GM12891 (cell line): ENCODE data around the gene FOXP4.

Experiments used
- DNase-seq: peaks from one replicate; pipeline ENCODE4 v3.0.0; 2011; ENCODE audit warnings: low spot score; ENCODE audit not compliant: insufficient read length
- FAIRE-seq: peaks from 2 replicates; lab custom pipeline; 2011; peaks lifted over from hg19 to GRCh38; lab: Jason Lieb, UNC
- PAX5 ChIP-seq: IDR thresholded peaks from 2 replicates; pipeline ENCODE4 v1.6.1; 2011; ENCODE audit warnings: low read length, moderate library complexity, mild to moderate bottlenecking; ENCODE audit not compliant: insufficient read depth, severe bottlenecking
- POLR2A ChIP-seq: IDR thresholded peaks from 2 replicates; pipeline ENCODE4 v1.6.1; 2011; ENCODE audit warnings: low read depth, low read length, control low read depth
- POLR2AphosphoS5 ChIP-seq: IDR thresholded peaks from 2 replicates; pipeline ENCODE4 v1.6.1; 2011; ENCODE audit warnings: low read depth, low read length, control low read depth
- POU2F2 ChIP-seq: IDR thresholded peaks from 2 replicates; pipeline ENCODE4 v1.6.1; 2011; ENCODE audit warnings: low read depth, mild to moderate bottlenecking, control low read depth, low read length, moderate library complexity
- SPI1 ChIP-seq: IDR thresholded peaks from 2 replicates; pipeline ENCODE4 v1.6.1; 2011; ENCODE audit warnings: low read depth, low read length, control low read depth
- TAF1 ChIP-seq: IDR thresholded peaks from 2 replicates; pipeline ENCODE4 v1.6.1; 2011; ENCODE audit warnings: low read depth, low read length, control low read depth

FOXP4 gene

DNA sequence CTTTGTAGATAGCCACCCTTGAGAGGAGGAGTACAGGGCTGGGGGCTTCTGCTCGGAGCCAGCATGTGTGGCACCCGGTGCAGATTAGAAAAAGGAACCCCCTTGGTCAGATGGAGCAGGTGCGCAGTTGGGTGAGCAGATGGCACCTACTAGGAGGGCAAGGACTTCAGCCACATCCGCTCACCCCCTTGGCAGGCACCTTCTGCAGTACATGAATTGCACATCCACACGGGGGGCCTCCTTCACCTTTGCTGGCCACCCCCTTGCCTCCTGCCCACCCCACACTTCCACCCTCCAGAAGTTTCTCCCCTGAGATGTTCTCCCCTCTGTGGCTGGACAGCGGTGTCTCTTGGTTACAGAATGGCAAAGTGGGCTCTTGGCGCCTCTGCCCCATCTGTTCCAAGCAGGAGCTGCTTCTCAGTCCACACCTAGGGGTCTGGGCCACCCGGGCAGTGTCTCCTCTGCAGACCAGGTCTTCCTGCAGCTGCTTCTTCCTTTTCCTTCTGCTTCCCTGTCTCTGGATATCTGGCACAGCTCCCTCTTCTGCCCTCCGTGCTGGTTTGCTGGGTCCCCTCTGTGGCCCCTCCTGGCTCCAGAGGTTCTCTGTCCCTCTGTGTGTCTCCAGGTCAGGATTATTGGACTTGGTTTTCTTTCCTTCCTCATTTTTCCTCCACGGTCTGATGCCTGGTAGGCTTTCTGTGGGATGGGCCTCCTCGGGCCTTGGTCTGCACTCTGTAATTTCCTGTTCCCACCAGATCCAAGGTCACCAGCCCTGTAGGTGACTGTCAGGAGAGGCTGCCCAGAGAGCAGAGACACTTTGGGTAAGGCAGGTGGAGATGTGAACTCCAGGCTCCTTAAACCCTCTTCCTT, 96.1 kb downstream of the FOXP4 start:
- TF ChIP-seq POLR2A: no peak
- no peak for TF ChIP-seq POLR2AphosphoS5
- no peak for TF ChIP-seq POU2F2
- no peak for TF ChIP-seq TAF1
- no peak for TF ChIP-seq SPI1
- TF ChIP-seq PAX5: no peak
- no peak for DNase-seq
- FAIRE-seq: no peak

DNA sequence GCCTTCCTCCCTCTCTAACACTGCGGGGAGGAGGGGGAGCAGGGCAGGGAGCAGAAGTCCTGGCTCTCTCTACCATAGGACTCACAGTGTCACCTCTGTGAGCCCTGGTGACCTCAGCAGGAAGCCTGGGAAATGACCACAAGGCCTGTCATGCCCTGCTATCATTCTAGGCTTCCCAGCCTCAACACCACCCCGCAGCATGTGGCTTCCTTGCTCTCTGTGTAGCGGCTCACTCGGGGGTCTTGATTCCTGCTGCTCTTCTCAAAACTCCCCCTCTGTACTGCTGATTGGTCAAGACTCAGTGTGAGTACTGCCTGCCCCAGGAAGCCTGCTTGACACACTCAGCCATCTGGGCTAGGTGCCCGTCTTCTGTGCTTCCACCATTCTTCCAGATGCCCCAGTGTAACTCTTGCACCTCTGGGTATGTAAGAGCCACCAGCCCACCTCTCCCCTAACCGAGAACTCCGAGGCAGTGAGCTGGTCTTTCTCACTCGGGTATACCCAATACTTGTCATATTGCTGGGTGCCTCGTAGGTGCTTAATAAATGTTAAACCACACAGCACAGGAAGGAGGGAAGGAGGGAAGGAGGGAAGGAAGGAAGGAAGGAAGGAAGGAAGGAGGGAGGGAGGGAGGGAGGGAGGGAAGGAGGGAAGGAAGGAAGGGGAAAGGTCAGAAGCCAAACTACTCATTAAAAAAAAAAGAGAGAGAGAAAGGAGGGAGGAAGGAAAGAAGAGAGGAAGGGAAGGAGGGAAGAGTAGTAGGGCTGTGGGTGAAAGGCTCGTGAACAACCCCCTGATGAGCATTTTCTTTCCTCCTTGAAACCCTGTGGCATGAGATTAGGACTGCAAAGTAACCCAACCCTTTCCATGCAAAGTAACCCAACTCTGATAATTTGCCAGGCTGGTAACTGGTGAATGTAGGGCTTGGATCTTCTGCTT, 97.0 kb downstream of the FOXP4 start:
- TF ChIP-seq SPI1 (no peak), POU2F2 (no peak), PAX5 (no peak), TAF1 (no peak), POLR2AphosphoS5 (no peak)
- FAIRE-seq (no peak), DNase-seq (no peak)

DNA sequence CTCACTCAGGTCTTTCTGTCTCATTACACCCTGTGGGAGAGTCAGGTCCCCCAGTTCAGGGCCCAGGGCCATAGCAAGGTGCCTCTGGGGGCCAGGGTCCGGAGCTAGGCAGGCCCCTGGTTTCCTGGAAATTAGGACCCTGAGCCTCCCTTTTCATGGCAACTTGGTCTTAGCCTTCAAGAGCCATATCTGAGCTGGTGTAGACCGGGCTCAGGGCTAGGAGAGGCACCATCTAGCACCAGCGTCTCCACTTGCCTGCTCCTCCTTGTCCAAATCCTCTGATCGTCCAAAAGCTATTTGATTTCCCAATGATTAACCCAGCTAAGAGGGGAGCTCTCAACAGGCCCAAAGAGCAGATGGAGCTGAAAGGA, 97.7 kb downstream of the FOXP4 start:
- no peak for TF ChIP-seq SPI1
- TF ChIP-seq POLR2AphosphoS5: no peak
- no peak for TF ChIP-seq PAX5
- no peak for TF ChIP-seq POLR2A
- no peak for TF ChIP-seq TAF1
- no peak for TF ChIP-seq POU2F2
- FAIRE-seq (no peak), DNase-seq (no peak)

DNA sequence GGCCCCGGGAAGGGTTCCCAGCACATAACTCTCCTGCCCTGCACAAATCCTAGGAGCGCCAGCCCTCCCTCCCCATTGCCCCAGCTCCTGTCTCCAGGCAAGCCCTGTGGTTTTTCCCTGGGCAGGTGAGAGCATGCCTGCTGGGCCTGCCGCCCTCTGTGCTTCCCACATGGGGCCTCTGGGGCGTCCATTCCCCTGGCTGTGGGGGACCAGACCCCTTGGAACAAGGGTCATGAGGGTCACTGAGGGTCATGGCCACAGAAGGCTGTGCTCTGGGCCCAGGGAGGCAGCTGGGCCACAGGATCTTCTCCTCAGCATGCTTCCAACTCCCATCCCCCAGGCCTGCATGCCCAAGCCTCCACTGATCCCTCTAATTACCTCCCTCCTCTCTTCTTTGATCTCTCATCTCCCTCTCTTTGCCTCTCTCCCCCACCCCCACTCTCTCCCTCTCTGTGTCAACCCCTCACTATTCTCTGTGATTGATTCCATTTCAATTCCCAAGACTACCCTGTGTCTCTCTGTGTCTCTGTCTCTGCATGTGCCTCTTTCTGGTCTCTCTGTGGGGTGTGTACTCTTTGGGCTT, 98.2 kb downstream of the FOXP4 start:
- no peak for TF ChIP-seq POLR2A
- TF ChIP-seq SPI1: no peak
- TF ChIP-seq POU2F2: no peak
- TF ChIP-seq PAX5: no peak
- DNase-seq (no peak), FAIRE-seq (no peak)

DNA sequence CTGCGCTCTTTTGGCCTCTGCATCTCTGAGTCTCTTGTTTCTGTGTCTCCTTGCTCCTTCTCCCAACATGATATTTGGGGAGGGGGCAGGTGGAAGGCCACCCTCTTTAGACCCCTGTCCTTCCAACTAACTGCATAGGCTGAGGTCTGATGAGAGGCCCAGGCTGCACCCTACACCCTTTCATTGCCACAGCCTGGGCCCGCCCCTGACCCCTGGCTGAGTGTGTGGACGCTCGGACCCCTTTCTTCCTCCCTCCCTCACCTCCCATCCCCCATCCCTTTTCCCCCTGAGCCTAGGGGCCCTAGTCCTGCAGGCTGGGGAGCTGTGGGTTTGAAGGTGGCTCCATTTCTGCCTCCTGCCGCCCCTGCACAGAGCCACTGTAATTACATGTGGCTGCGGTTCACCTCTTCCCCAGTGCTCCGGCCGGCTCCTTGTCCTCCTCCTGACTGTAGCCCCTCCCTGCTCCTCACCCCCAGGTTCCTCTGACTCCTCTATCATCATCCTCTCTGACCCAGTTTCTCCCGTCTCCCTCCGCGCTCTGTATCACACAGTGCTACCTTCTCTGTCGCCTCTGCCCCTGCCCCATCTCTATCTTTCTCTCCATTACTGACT, 98.9 kb downstream of the FOXP4 start:
- DNase-seq (no peak), FAIRE-seq (no peak)
- no peak for TF ChIP-seq POU2F2
- TF ChIP-seq POLR2A: no peak
- no peak for TF ChIP-seq SPI1
- no peak for TF ChIP-seq POLR2AphosphoS5
- TF ChIP-seq PAX5: no peak
- TF ChIP-seq TAF1: no peak

DNA sequence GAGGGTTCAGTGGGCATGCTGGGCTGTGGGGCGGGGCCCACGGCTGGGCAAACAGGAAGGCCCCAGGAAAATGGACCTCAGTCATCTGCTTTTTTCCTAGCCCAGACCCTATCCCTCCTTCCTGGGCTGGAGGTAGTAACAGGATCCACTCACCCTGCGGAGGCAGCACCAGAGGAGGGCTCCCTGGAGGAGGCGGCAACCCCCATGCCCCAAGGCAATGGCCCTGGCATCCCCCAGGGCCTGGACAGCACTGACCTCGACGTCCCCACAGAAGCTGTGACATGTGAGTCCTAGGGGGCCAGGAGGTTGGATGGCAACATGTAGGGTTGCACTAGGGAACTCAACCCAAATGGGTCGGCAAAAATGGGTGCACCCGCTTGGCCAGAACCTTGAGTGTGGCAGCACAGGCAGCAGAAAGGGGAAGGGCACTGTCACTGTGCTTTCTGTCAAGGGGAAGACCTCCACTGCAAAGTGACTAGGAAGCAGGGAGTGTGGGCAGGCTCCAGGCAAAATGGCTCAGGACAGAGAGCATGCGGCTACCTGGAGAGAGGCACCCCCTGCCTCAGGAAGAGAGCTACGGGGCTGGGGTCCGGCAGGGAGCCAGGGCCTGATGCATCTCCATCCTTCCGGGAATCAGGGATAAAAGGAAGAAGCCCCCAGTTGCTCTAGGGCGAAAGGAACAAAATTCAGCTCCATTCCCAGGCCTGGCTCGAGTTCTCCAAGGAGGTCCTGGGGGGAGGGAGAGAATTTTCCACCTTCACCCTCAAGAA, 100.0 kb downstream of the FOXP4 start:
- TF ChIP-seq PAX5 (no peak), TAF1 (no peak), POLR2AphosphoS5 (no peak), SPI1 (no peak), POU2F2 (no peak), POLR2A (no peak)
- FAIRE-seq: no peak
- DNase-seq: no peak

DNA sequence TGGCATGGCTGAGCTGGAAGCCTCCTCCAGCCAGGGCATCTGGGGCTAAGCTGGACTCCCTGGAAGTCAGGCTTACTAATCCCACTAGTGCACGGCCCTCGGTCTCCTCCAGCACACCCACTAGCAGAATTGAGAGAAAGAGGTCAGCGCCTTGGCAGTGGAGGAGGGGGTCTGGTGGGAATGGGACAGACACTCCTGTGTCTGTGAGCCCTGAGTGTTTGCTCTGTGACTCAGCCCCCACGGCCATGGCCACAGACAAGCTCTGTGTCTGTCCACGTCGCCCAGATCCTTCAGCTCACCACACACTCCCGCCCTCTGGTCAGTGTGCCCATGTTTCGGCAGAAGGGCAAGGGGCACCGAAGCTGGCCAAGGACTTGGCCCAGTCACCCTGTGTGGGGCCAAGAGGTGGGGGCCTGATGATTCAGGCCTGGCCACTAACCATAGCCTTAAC, 100.9 kb downstream of the FOXP4 start:
- FAIRE-seq (no peak), DNase-seq (no peak)
- no peak for TF ChIP-seq TAF1
- TF ChIP-seq SPI1: no peak
- TF ChIP-seq POU2F2: no peak
- TF ChIP-seq POLR2A: no peak
- TF ChIP-seq POLR2AphosphoS5: no peak
- TF ChIP-seq PAX5: no peak

DNA sequence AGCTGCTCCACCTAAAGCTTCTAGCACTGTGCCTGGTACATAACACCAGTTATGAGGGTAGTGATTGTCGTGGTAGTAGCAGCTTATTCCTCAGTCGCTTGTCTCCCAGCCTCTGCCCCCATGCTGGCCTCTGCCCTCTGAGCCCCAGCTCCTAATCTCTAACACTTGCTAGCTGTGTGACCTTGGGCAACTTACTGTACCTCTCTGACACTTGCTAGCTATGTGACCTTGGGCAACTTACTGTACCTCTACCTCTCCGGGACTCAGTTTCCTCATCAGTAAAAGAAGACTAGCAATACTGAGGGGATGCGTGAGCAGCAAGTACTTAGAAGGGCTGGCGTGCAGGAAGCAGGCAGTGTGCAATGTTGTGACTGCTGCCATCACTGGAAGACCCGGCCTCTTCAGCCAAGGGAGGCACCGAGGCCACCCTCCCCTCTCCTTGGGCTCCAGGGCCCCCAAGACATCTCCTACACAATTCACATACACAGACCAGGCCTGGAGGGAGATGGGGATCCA, 101.9 kb downstream of the FOXP4 start:
- no peak for DNase-seq
- no peak for FAIRE-seq
- no peak for TF ChIP-seq TAF1
- no peak for TF ChIP-seq POLR2A
- no peak for TF ChIP-seq POLR2AphosphoS5
- TF ChIP-seq POU2F2: no peak
- no peak for TF ChIP-seq PAX5
- TF ChIP-seq SPI1: no peak
